BJ (cell line): ENCODE results near the gene RBM23. TPM values are rescaled to one million over a fixed set of nuclear protein-coding genes. Genes with fewer than 3 reads are reported as not detected.

Source experiments
- CTCF ChIA-PET: fragments of 350-600 bp; formaldehyde crosslinking; extraction: SDS; loops from one replicate; lab custom pipeline; 2021; ENCODE audit warnings: antibody characterized with exemption, inconsistent platforms; lab: Yijun Ruan, JAX
- POLR2A ChIA-PET: fragments of 300-600 bp; sonication (Branson Sonifier 250); formaldehyde crosslinking; extraction: SDS; loops from one replicate; lab custom pipeline; 2021; ENCODE audit warnings: antibody characterized with exemption; lab: Charles Lee
- DNase-seq: peaks from one replicate; pipeline ENCODE4 v3.0.0-alpha.2; 2011; ENCODE audit warnings: low read depth
- H3K27me3 ChIP-seq: 2 replicates; pipeline ENCODE4 v1.6.0; 2011; ENCODE audit warnings: low read length; ENCODE audit not compliant: control insufficient read depth, insufficient read depth
- H3K36me3 ChIP-seq: 2 replicates; pipeline ENCODE4 v1.5.1; 2011; ENCODE audit warnings: low read length; ENCODE audit not compliant: control insufficient read depth, insufficient read depth
- H3K4me3 ChIP-seq: 2 replicates; pipeline ENCODE4 v1.5.1; 2011; ENCODE audit warnings: low read depth, mild to moderate bottlenecking, control low read depth, low read length
- CTCF ChIP-seq: IDR thresholded peaks from 2 replicates; pipeline ENCODE4 v1.5.1; 2011; ENCODE audit warnings: low read depth, mild to moderate bottlenecking, control low read depth, inconsistent platforms, low read length, moderate library complexity; ENCODE audit not compliant: insufficient read depth
- polyA plus RNA-seq: library from polyadenylated mRNA; depleted of rRNA; stranded (reverse); fragments of >200 nt; gene quantifications from 2 replicates; pipeline ENCODE4 v1.2.3, GENCODE V29; 2011

RBM23 gene
- polyA plus RNA-seq, 1 experiment: 60.9 TPM

- no peak overlapping the region for H3K4me3 ChIP-seq
- POLR2A ChIA-PET: no interaction called here
Measured at GRCh38 chr14:22885975-22886374, 33.0 kb downstream of the RBM23 start.

GRCh38 chr14:22884738-22885523 lies 34.0 kb downstream of the RBM23 start:
- DNase-seq: no peak
- CTCF ChIA-PET: interaction anchor here (1.0 to 6.9 kb wide), 5 partner anchors 13 to 31 kb away, joined by 3 to 76 read pairs (median 6); partner anchors contain the start of gene LRP10
- POLR2A ChIA-PET: interaction anchor here (0.6 kb wide), 1 partner anchor 12 kb away, joined by 5 read pairs; no protein-coding TSS in a partner anchor
- Histone ChIP-seq H3K27me3 (no peaks in the 10 kb centered on the region), H3K4me3 (no peak overlapping the region), H3K36me3 (no peaks in the 10 kb centered on the region)
- TF ChIP-seq CTCF: no peak

More at GRCh38 chr14:22885975-22886374, 33.0 kb downstream of the RBM23 start:
- no peak for DNase-seq
- CTCF ChIA-PET: interaction anchor here (1.0 to 6.9 kb wide), 3 partner anchors 12 to 32 kb away, joined by 3 to 76 read pairs (median 34); partner anchors contain the start of gene LRP10
- H3K36me3 ChIP-seq: no peaks in the 10 kb centered on the region
- TF ChIP-seq CTCF: no peak
- no peaks in the 10 kb centered on the region for H3K27me3 ChIP-seq

GRCh38 chr14:22884076-22884737 lies 34.7 kb downstream of the RBM23 start:
- DNase-seq: no peak
- no peak for TF ChIP-seq CTCF
- Histone ChIP-seq H3K27me3 (no peaks in the 10 kb centered on the region), H3K36me3 (peaks cover 2% of the 10 kb centered on the region; the same call in 1 of the 2 replicates), H3K4me3 (no peak overlapping the region)
- ChIA-PET CTCF (interaction anchor here (1.0 to 6.9 kb wide), 4 partner anchors 12 to 23 kb away, joined by 4 to 76 read pairs (median 14); partner anchors contain the start of gene LRP10), POLR2A (interaction anchor here (0.6 kb wide), 1 partner anchor 77 kb away, joined by 3 read pairs; no protein-coding TSS in a partner anchor)

- H3K36me3 ChIP-seq: peaks cover 9% of the 10 kb centered on the region
- H3K4me3 ChIP-seq: no peak within 1 kb of the TSS
- H3K27me3 ChIP-seq: no peaks in the 10 kb centered on the region
- TF ChIP-seq CTCF: no peak
- POLR2A ChIA-PET: no interaction called here
- CTCF ChIA-PET: interaction anchor here (0.7 to 6.9 kb wide), 7 partner anchors 10 to 327 kb away, joined by 3 to 76 read pairs (median 6); partner anchors contain the start of genes DAD1 and LRP10
- no peak for DNase-seq
Measured at GRCh38 chr14:22883173-22883976, 35.6 kb downstream of the RBM23 start, which contains the start of gene REM2. Gene REM2 (plus strand): TSS chr14:22883222. CDS start chr14:22883288, 66 bp downstream.
